H9 (cell line): ENCODE results near the gene GP1BA. TPM values are rescaled to one million over a fixed set of nuclear protein-coding genes. Genes with fewer than 3 reads are reported as not detected.

Experiments
- DNase-seq: peaks from one replicate; pipeline ENCODE4 v3.0.0-alpha.2; 2017
- H2AFZ ChIP-seq: one replicate; pipeline ENCODE4 v1.6.1; 2013; ENCODE audit warnings: mild to moderate bottlenecking, low read length, control low read depth, moderate library complexity
- H2AK5ac ChIP-seq: 2 replicates; pipeline ENCODE4 v1.6.1; 2013; ENCODE audit warnings: low read length, control low read depth, mixed read lengths; ENCODE audit not compliant: insufficient read length
- H2BK120ac ChIP-seq: one replicate; pipeline ENCODE4 v1.6.1; 2013; ENCODE audit warnings: low read depth, mild to moderate bottlenecking, low read length, control low read depth, inconsistent platforms; ENCODE audit not compliant: poor library complexity, severe bottlenecking
- H2BK12ac ChIP-seq: 2 replicates; pipeline ENCODE4 v1.6.1; 2013; ENCODE audit warnings: low read length, control low read depth, mixed read lengths, low read depth; ENCODE audit not compliant: insufficient read length
- H2BK15ac ChIP-seq: 2 replicates; pipeline ENCODE4 v1.6.1; 2013; ENCODE audit warnings: low read depth, low read length, control low read depth
- H2BK20ac ChIP-seq: one replicate; pipeline ENCODE4 v1.6.1; 2013; ENCODE audit warnings: low read depth, mild to moderate bottlenecking, low read length, control low read depth, inconsistent platforms; ENCODE audit not compliant: poor library complexity, severe bottlenecking
- H2BK5ac ChIP-seq: 2 replicates; pipeline ENCODE4 v1.6.1; 2013; ENCODE audit warnings: low read length, control low read depth, mixed read lengths; ENCODE audit not compliant: insufficient read length
- H3K14ac ChIP-seq: 2 replicates; pipeline ENCODE4 v1.6.1; 2013; ENCODE audit warnings: low read length, control low read depth; ENCODE audit not compliant: insufficient read depth
- H3K18ac ChIP-seq: 2 replicates; pipeline ENCODE4 v1.6.1; 2013; ENCODE audit warnings: low read depth, mild to moderate bottlenecking, mixed read lengths, low read length, control low read depth; ENCODE audit not compliant: insufficient read length
- H3K23ac ChIP-seq: 2 replicates; pipeline ENCODE4 v1.6.1; 2013; ENCODE audit warnings: low read length, control low read depth, mixed read lengths, low read depth; ENCODE audit not compliant: insufficient read length
- H3K23me2 ChIP-seq: 2 replicates; pipeline ENCODE4 v1.6.1; 2013; ENCODE audit warnings: low read depth, mild to moderate bottlenecking, mixed read lengths, low read length, control low read depth; ENCODE audit not compliant: insufficient read length, poor library complexity, severe bottlenecking
- H3K27ac ChIP-seq: 2 replicates; pipeline ENCODE4 v1.5.1; 2013; ENCODE audit warnings: low read length, control low read depth, mixed read lengths, low read depth; ENCODE audit not compliant: insufficient read length
- H3K27me3 ChIP-seq: 2 replicates; pipeline ENCODE4 v1.6.1; 2013; ENCODE audit warnings: low read length, control low read depth, inconsistent platforms; ENCODE audit not compliant: insufficient read depth
- H3K4ac ChIP-seq: 2 replicates; pipeline ENCODE4 v1.6.1; 2013; ENCODE audit warnings: low read depth, mild to moderate bottlenecking, control low read depth, inconsistent platforms, low read length, moderate library complexity
- H3K4me1 ChIP-seq: 2 replicates; pipeline ENCODE4 v1.6.1; 2013; ENCODE audit warnings: low read length, control low read depth, inconsistent platforms; ENCODE audit not compliant: insufficient read depth
- H3K4me2 ChIP-seq: 2 replicates; pipeline ENCODE4 v1.6.1; 2013; ENCODE audit warnings: low read length, control low read depth, mixed read lengths; ENCODE audit not compliant: insufficient read length, insufficient read depth
- H3K56ac ChIP-seq: 2 replicates; pipeline ENCODE4 v1.6.1; 2013; ENCODE audit warnings: low read depth, mild to moderate bottlenecking, mixed read lengths, low read length, control low read depth; ENCODE audit not compliant: insufficient read length
- H3K79me1 ChIP-seq: 2 replicates; pipeline ENCODE4 v1.6.1; 2013; ENCODE audit warnings: low read depth, mild to moderate bottlenecking, moderate library complexity, low read length, control low read depth, inconsistent platforms; ENCODE audit not compliant: insufficient read depth, poor library complexity, severe bottlenecking
- H3K79me2 ChIP-seq: 2 replicates; pipeline ENCODE4 v1.6.1; 2013; ENCODE audit warnings: low read length, control low read depth, inconsistent platforms; ENCODE audit not compliant: insufficient read depth
- H3K9ac ChIP-seq: 2 replicates; pipeline ENCODE4 v1.6.1; 2013; ENCODE audit warnings: low read length, control low read depth, mixed read lengths; ENCODE audit not compliant: insufficient read length; ENCODE audit errors: extremely low read depth
- H3K9me3 ChIP-seq: one replicate; pipeline ENCODE4 v1.6.1; 2013; ENCODE audit warnings: low read depth, low read length, inconsistent platforms; ENCODE audit not compliant: control insufficient read depth
- H3T11ph ChIP-seq: one replicate; pipeline ENCODE4 v1.6.1; 2013; ENCODE audit warnings: mild to moderate bottlenecking, low read length, control low read depth, inconsistent platforms
- H4K20me1 ChIP-seq: one replicate; pipeline ENCODE4 v1.6.1; 2013; ENCODE audit not compliant: control insufficient read depth, insufficient read length, insufficient read depth
- H4K5ac ChIP-seq: 2 replicates; pipeline ENCODE4 v1.6.1; 2013; ENCODE audit warnings: low read depth, mild to moderate bottlenecking, mixed read lengths, low read length, control low read depth; ENCODE audit not compliant: insufficient read length
- H4K8ac ChIP-seq: replicated peaks from 2 replicates; pipeline ENCODE4 v1.6.1; 2013; ENCODE audit warnings: low read length, control low read depth, mixed read lengths, low read depth; ENCODE audit not compliant: insufficient read length
- H4K91ac ChIP-seq: 2 replicates; pipeline ENCODE4 v1.6.1; 2013; ENCODE audit warnings: low read depth, mild to moderate bottlenecking, moderate library complexity, mixed read lengths, low read length, control low read depth; ENCODE audit not compliant: insufficient read length
- H3K27ac Mint-ChIP-seq, 3 experiments: 2 replicates in 2 of 3; 3 replicates in 1 of 3; pipeline ENCODE4 v1.8.0; 2020 to 2021; ENCODE audit warnings: mixed read lengths in 3 of 3, mild to moderate bottlenecking in 1 of 3, moderate library complexity in 1 of 3
- H3K27me3 Mint-ChIP-seq: 2 replicates; pipeline ENCODE4 v1.8.0; 2021; ENCODE audit warnings: low read depth, mild to moderate bottlenecking, moderate library complexity, mixed read lengths
- H3K36me3 Mint-ChIP-seq, 3 experiments: 2 replicates in 2 of 3; 3 replicates in 1 of 3; pipeline ENCODE4 v1.8.0; 2020 to 2021; ENCODE audit warnings: low read depth in 3 of 3, mixed read lengths in 3 of 3; ENCODE audit not compliant: insufficient read depth in 1 of 3
- H3K4me1 Mint-ChIP-seq, 2 experiments: 2 replicates each; pipeline ENCODE4 v1.8.0; 2020; ENCODE audit warnings: mixed read lengths in 2 of 2
- H3K4me3 Mint-ChIP-seq, 2 experiments: 2 replicates in 1 of 2; 3 replicates in 1 of 2; pipeline ENCODE4 v1.8.0; 2020 to 2021; ENCODE audit warnings: mild to moderate bottlenecking in 2 of 2, mixed read lengths in 2 of 2, moderate library complexity in 1 of 2
- H3K9me3 Mint-ChIP-seq, 2 experiments: 2 replicates in 1 of 2; 3 replicates in 1 of 2; pipeline ENCODE4 v1.8.0; 2020; ENCODE audit warnings: mild to moderate bottlenecking in 2 of 2, mixed read lengths in 2 of 2, moderate library complexity in 1 of 2
- CTCF ChIP-seq: fragments of 200-600 bp; sonication (generic); conservative IDR thresholded peaks from 3 replicates; pipeline ENCODE4 v1.8.0; 2021; ENCODE audit warnings: antibody characterized with exemption, mild to moderate bottlenecking
- WGBS: extraction: QIAGEN DNeasy Blood & Tissue Kit; methylation state at CpG from one replicate; pipeline ENCODE4 v1.1.7; 2013; ENCODE audit warnings: missing lambda C conversion rate, low lambda C conversion rate, mixed read lengths; ENCODE audit not compliant: insufficient read length; ENCODE audit errors: extremely low coverage; 5-methylcytosine and 5-hydroxymethylcytosine counted together
- total RNA-seq: library from RNA; stranded (reverse); gene quantifications from 2 replicates; pipeline ENCODE4 v1.2.1, GENCODE V29; 2021

GP1BA gene
- total RNA-seq, 1 experiment from 2014 or later: not detected

- H3K4me2 ChIP-seq: peak overlapping the region; percentile 13
- H3K27ac Mint-ChIP-seq: no peak overlapping the region
These were observed 31.6 kb upstream of the GP1BA start for GRCh38 chr17:4900231-4901107.

More at GRCh38 chr17:4900231-4901107, 31.6 kb upstream of the GP1BA start:
- no peak overlapping the region for H4K91ac ChIP-seq
- Mint-ChIP-seq H3K36me3 (peaks cover 4 to 15% (median 14%) of the 10 kb centered on the region in 3 experiments; a peak in 6 of 7 replicates), H3K4me1 (peaks cover 10 to 32% of the 10 kb centered on the region in 2 experiments), H3K4me3 (peak overlapping the region; percentile 68 to 88), H3K9me3 (no peaks in the 10 kb centered on the region), H3K27me3 (peaks cover 10% of the 10 kb centered on the region)
- no peak overlapping the region for H4K8ac ChIP-seq
- no peak overlapping the region for H2BK12ac ChIP-seq
- H2BK5ac ChIP-seq: no peak overlapping the region
- peak; percentile 94 for DNase-seq
- no CpG with 5 or more reads among the region's 65 CpGs for WGBS
- no peaks in the 10 kb centered on the region for H3K9me3 ChIP-seq
- no peak overlapping the region for H3K18ac ChIP-seq
- H2AK5ac ChIP-seq: no peak overlapping the region
- no peak overlapping the region for H3K4ac ChIP-seq
- H2BK15ac ChIP-seq: no peak overlapping the region
- TF ChIP-seq CTCF: no peak
- H3K27ac ChIP-seq: no peak overlapping the region
- H3K79me2 ChIP-seq: no peaks in the 10 kb centered on the region
- H3K56ac ChIP-seq: no peak overlapping the region
- peaks cover 3% of the 10 kb centered on the region; the same call in 1 of the 2 replicates for H3K4me1 ChIP-seq
- no peak overlapping the region for H2BK120ac ChIP-seq
- H3K14ac ChIP-seq: no peak overlapping the region
- no peak overlapping the region for H2BK20ac ChIP-seq
- peaks cover 12% of the 10 kb centered on the region for H3K23me2 ChIP-seq
- H3T11ph ChIP-seq: no peak overlapping the region
- H4K5ac ChIP-seq: no peak overlapping the region
- H3K23ac ChIP-seq: no peak overlapping the region
- H3K27me3 ChIP-seq: no peaks in the 10 kb centered on the region
- H3K9ac ChIP-seq: no peak overlapping the region
- H4K20me1 ChIP-seq: no peaks in the 10 kb centered on the region
- no peaks in the 10 kb centered on the region for H3K79me1 ChIP-seq
- H2AFZ ChIP-seq: no peak overlapping the region
